Cortex of kidney (tissue), 1 donor: Measurements from ENCODE around the gene CLEC2D.
"Not testable (repeated sequence)": the region's sequence is repeated elsewhere in the genome, so short reads cannot be mapped to it uniquely, and the experiment has no call there.

ENCODE experiments used
- DNase-seq: peaks from one replicate; lab custom pipeline; 2025; lab: John Stamatoyannopoulos, UW

CLEC2D gene

GRCh38 chr12:9699898-9700605 is 30.5 kb downstream of the CLEC2D start:
- no peak for DNase-seq

- DNase-seq: no peak
Observed at GRCh38 chr12:9700606-9700956, 31.1 kb downstream of the CLEC2D start.

DNA sequence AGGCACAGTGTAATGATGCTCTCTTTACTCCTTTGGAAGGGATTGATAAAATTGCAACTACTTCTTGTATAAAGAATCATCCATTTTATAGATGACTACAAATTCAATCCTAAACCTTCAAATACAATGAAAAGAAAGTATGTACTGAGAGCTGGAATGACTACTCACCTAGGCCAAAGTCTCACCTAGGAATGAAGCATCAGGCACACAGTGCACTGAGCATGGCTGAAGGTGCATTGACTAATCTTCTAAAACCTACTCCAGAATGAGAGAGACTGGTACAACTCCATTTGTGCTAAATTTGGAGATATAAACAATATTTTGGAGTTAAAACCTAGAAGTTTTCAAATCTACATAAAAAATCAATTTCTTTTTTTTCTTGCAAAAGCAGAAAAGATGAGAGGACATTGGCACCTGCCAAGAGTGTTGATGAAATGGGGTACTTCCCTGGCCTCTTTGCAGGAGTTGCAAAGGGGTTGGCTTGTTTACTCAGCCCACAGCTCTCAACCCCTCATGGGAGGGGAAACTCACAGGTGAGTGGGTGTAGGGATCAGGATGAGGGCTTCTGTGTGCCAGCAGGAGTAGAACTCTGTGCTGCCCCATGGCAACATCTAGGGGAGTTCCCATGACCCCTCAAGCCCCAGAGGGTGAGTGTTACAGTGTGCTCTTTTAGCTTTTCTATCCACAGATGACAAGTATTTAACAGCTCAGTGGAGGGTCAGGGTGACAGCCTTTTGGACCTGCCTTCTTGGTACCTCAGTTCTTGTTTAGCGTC is 32.1 kb downstream of the CLEC2D start:
- no peak for DNase-seq

DNA sequence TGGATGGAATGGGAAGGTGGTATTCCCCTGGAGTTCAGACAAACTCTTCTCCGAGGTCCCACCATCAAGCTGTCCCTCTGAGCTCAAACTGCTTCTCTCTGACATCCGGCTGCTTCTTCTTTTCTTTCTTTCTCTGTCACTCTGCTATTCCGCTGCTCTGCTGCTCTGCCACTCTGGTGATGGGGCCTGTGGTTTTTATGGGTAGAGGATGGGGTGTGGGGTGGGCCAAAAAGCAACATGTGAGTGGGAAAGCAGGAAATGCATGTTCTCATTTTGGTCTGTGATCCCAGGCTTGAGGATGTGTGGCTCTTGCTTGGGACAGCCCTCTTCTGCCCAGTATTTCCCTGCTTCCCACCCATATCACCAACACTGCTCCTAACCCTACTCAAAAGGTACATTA is 32.7 kb downstream of the CLEC2D start:
- DNase-seq: no peak

- not testable (repeated sequence) for DNase-seq
Observed at GRCh38 chr12:9704561-9704960, 35.0 kb downstream of the CLEC2D start.

- no peak for DNase-seq
Observed at GRCh38 chr12:9706086-9706685, 36.7 kb downstream of the CLEC2D start.

GRCh38 chr12:9707356-9707755 is 37.8 kb downstream of the CLEC2D start:
- no peak for DNase-seq

DNA sequence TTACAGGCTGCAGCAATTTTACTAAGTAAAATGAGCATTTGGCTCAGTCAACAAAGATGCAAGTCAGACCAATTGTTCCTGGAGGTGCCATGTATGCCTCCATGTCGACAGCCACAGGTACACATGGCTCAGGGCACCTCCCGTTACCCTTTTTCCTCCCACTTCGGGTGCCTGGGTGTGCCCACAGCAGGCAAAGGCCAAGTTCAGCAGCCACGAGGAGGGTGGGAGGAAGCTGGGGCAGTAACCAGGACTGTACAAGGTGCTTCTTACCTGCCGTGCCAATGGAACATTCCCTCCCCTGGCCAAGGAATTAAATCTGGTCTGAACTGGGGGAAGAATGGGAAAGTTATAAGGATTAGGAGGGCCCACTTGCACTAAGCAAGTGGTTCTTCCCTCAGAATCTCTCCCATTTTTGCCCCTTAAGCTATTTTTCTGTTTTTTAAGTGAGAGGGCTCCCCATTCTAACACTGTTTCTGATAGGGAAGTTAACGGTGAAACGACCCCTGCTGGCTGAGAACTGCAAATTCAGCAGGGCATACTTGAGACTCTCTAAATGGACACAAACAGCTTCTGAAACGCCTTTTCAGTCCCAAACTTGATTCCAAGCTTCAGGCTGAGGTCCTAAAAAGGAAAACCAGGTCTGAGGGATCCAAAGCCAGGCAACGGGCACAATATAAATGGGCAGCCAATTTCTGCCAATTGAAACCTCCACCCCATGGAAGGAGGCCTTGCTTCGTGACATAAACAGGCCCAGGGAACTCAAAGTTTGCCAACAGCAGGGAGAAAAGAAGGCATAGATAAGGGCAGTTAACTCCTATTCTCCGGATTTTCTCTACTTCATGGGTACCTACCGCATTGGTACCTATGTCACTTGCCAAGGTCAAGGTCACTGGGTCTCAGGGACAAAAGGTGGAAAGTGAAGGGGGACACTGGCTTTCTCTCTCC is 38.6 kb downstream of the CLEC2D start:
- no peak for DNase-seq

GRCh38 chr12:9708853-9709252 is 39.3 kb downstream of the CLEC2D start:
- no peak for DNase-seq

DNA sequence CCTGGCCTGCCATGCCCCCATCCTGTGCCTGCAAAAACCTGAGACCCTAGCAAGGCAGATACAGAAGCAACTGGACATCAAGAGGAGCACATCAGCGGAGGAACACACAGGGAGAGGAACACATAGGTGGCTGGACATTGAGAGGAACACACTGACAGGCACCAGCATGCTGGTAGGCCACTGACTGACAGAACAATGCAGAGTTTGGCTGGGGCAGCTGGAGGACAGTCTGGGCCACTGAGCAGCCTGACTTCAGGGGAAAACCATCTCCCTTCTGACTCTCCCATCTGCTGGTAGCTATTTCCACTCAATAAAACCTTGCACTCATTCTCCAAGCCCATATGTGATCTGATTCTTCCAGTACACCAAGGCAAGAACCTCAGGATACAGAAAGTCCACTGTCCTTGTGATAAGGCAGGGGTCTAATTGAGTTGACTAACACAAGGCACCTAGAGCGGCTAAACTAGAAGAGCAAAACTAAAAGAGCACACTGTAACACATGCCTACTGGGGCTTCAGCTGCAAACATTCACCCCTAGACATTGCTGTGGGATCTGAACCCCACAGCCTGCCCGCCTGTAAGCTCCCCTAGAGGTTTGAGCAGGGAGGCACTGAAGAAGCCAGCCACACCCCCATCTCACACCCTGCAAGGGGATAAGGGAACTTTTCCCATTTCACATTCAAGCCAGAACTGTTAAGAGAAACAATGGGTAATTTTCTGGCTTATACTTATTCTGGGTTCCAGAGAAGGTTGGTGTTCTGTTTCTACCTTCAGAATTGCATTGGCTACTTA is 41.3 kb downstream of the CLEC2D start:
- no peak for DNase-seq

GRCh38 chr12:9711664-9712063 is 42.2 kb downstream of the CLEC2D start:
- DNase-seq: no peak

GRCh38 chr12:9713032-9713558 is 43.6 kb downstream of the CLEC2D start:
- not testable (repeated sequence) for DNase-seq

DNA sequence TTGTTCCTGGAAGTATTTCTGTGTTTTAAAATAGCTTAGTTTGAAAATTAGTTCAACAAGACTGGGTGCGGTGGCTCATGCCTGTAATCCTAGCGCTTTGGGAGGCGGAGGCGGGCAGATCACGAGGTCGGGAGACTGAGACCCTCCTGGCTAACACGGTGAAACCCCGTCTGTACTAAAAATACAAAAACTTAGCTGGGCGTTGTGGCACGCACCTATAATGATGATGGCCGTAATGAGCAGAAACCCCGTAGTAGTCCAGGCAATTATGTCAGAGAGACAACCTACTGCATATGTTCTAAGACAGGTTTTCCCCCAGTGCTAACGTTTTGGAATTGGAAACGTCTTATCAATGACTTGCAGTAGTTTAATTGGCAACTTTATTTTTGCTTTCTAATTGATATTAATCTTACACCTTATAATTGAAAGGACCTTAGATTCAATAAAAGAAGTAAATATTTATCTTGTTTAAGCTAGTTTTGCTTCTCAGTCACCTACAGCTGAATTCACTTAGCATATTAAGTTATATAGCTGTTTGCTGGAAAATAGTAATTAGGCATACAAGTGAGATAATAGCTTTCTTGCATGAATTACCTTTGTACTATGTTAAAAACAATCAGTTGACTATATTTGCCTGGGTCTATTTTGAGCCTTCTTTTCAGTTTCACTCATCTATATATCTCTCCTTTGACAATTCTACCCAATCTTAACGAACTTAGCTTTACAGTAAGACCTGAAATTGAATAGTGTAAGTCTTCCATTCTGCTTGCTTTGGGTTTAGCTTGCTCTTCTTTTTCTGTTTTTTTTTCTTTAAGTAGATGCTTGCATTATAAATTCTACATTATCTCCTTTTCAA is 47.8 kb downstream of the CLEC2D start:
- DNase-seq: no peak

DNA sequence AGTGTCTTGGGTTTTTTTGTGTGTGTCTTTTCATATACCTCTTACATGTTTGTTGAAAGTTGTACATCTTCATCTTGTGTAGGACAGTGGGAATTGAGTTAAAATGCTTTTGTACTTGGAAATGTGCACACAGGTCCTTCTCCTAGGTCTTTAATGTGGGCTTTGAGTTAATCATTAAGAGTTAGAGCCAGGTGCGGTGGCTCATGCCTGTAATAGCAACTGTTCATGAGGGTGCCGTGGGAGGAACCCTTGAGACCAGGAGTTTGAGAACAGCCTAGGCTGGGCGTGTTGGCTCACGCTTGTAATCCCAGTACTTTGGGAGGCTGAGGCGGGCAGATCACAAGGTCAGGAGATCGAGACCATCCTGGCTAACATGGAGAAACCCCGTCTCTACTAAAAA is 49.5 kb downstream of the CLEC2D start:
- no peak for DNase-seq

- no peak for DNase-seq
Observed at GRCh38 chr12:9719790-9720189, 50.3 kb downstream of the CLEC2D start.

DNA sequence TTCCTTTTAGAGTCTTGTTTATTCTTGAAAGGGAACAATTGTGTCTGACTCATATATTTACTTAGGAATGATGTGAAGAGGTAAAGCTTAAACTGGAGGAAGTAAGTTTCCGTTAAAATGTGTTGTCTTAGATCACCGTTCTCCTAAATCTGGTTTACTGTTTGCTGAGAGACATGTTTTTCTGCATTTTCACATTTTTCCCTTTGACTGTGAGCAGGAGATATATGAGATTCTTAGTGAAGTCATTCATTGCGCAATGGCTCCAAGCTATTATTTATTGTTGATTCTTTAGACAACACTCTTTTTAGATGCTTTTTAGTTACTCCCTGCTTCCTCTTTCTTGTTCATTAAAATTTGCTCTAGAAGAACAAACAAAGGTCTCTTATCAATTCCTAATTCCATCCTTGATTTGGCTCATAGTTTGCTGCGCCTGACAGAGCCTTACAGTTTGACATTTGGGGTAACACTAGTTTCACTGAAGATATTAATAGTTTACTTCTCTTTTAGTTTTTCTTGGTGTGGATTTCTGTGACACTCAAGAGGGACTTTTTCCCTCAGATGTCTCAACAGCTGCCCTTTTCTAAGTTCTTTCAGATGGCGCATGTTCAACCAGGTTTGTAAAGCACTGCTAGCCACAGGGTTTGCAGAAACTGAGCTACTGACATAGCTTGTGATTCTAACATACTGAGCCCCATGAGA is 52.0 kb downstream of the CLEC2D start:
- no peak for DNase-seq

DNA sequence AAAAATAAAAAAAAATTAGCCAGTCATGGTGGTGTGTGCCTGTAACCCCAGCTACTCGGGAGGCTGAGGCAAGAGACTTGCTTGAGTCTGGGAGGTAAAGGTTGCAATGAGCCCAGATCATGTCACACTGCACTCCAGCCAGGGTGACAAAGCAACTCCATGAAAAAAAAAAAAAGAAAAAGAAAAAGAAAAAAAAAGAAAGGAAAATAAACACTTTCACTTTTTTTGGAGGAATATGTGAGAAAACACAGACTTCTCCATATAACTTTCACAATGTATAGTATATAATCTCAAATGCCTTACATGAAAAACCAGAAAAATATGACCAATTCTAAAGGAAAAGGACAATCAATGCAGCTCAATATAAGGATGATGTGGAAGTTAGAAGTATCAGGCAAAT is 54.5 kb downstream of the CLEC2D start:
- DNase-seq: no peak

DNA sequence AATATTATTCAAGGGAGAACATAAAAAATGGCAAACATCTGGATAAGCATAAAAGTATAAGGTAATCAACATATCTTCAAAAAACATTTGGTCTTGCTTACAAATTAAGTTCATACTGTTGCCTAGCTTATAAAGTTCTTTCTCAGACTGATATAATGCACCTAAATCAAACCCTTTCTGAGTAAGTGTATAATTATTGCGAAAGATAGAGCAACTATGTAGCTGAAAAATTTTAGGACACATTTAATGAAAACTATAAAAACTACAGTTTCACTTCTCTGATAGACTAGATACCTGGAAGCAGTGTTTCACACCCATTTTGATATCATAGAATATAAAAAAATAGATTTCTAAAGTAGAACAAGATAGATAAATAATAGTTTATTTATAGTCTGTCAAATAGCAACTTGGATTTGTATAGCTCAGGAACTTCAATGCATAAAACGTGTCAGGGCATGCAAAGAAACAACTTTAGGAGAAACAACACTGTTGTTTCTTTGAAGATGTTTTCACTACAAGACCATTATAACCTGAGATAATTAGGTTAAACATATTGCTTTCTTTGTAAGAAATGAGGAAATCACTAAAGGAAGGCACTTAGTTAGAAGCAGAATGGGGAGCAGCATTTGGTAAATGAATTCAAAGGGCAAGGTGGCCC is 55.8 kb downstream of the CLEC2D start:
- no peak for DNase-seq

DNA sequence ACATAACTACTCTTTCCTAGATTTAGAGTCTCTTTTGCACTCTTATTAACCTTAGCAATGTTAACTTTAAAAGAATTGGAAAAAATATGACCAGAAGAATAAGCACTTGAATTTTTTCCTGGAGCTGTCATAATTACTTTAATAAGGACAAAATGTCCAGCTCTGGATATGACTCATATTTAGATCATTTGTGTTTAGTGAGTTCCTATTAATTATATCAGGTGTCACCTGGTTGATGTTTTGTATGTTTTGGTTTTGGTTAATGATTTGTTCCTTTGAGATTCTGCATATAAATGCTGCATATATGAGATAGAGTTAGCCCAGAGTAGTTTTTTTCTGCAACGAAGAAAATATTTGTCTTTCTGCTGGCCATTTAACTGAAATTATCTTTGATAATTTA is 58.3 kb downstream of the CLEC2D start:
- DNase-seq: no peak
